Neuronal stem cell (in vitro differentiated cells): ENCODE results near the gene RHOBTB3.

Experiments used
- DNase-seq: peaks from one replicate; pipeline ENCODE4 v3.0.0-alpha.2; 2013; ENCODE audit warnings: low spot score
- H2AFZ ChIP-seq: one replicate; pipeline ENCODE4 v1.6.1; 2013; ENCODE audit warnings: mild to moderate bottlenecking, low read length, inconsistent platforms
- H2AK5ac ChIP-seq: 2 replicates; pipeline ENCODE4 v1.6.1; 2013; ENCODE audit warnings: low read depth, mild to moderate bottlenecking, inconsistent platforms, low read length, moderate library complexity, mixed read lengths
- H2BK120ac ChIP-seq: 2 replicates; pipeline ENCODE4 v1.6.1; 2013; ENCODE audit warnings: low read depth, mild to moderate bottlenecking, inconsistent platforms, low read length, moderate library complexity, mixed read lengths
- H2BK12ac ChIP-seq: one replicate; pipeline ENCODE4 v1.6.1; 2013; ENCODE audit warnings: low read length, inconsistent platforms
- H2BK15ac ChIP-seq: 2 replicates; pipeline ENCODE4 v1.6.1; 2013; ENCODE audit warnings: mild to moderate bottlenecking, low read length, inconsistent platforms, mixed read lengths
- H2BK5ac ChIP-seq: one replicate; pipeline ENCODE4 v1.6.1; 2013; ENCODE audit warnings: inconsistent platforms, mild to moderate bottlenecking, low read length, moderate library complexity
- H3K14ac ChIP-seq: one replicate; pipeline ENCODE4 v1.6.1; 2013; ENCODE audit warnings: low read length, inconsistent platforms
- H3K18ac ChIP-seq: 2 replicates; pipeline ENCODE4 v1.6.1; 2013; ENCODE audit warnings: low read length, inconsistent platforms
- H3K23ac ChIP-seq: 2 replicates; pipeline ENCODE4 v1.6.1; 2013; ENCODE audit warnings: low read depth, mild to moderate bottlenecking, mixed read lengths, low read length, inconsistent platforms; ENCODE audit not compliant: poor library complexity
- H3K27ac ChIP-seq: replicated peaks from 3 replicates; pipeline ENCODE4 v1.5.1; 2013; ENCODE audit warnings: low read length, inconsistent platforms
- H3K27me3 ChIP-seq, 3 experiments: 2 replicates each; pipeline ENCODE4 v1.6.1; 2013; ENCODE audit warnings: low read length in 3 of 3, mild to moderate bottlenecking in 2 of 3, inconsistent platforms in 1 of 3, low read depth in 1 of 3, mixed read lengths in 1 of 3, moderate library complexity in 1 of 3; ENCODE audit not compliant: control insufficient read depth in 3 of 3, insufficient read depth in 3 of 3
- H3K36me3 ChIP-seq, 2 donors: replicated peaks in 1 of 2; 2 replicates each; pipeline ENCODE4 v1.6.1; 2013; ENCODE audit warnings: low read length in 2 of 2; ENCODE audit not compliant: control insufficient read depth in 2 of 2, insufficient read depth in 2 of 2
- H3K4ac ChIP-seq: 2 replicates; pipeline ENCODE4 v1.6.1; 2013; ENCODE audit warnings: inconsistent platforms, mild to moderate bottlenecking, low read length, moderate library complexity
- H3K4me1 ChIP-seq, 2 donors: 1 replicate in 1 of 2; 2 replicates in 1 of 2; pipeline ENCODE4 v1.6.1; 2013; ENCODE audit warnings: low read length in 2 of 2, low read depth in 1 of 2; ENCODE audit not compliant: control insufficient read depth in 2 of 2, insufficient read depth in 1 of 2
- H3K4me2 ChIP-seq: one replicate; pipeline ENCODE4 v1.6.1; 2013; ENCODE audit warnings: mild to moderate bottlenecking, low read length, inconsistent platforms; ENCODE audit not compliant: insufficient read depth, poor library complexity, severe bottlenecking
- H3K4me3 ChIP-seq, 2 donors: 2 replicates each; pipeline ENCODE4 v1.5.1; 2013; ENCODE audit warnings: low read length in 2 of 2, mild to moderate bottlenecking in 2 of 2, inconsistent platforms in 1 of 2, moderate library complexity in 1 of 2
- H3K79me1 ChIP-seq: one replicate; pipeline ENCODE4 v1.6.1; 2013; ENCODE audit warnings: low read depth, mild to moderate bottlenecking, inconsistent platforms, low read length, moderate library complexity
- H3K9ac ChIP-seq: one replicate; pipeline ENCODE4 v1.6.1; 2013; ENCODE audit warnings: mild to moderate bottlenecking, low read depth, low read length, inconsistent platforms; ENCODE audit not compliant: poor library complexity
- H3K9me3 ChIP-seq, 2 donors: replicated peaks in 1 of 2; 2 replicates each; pipeline versions ENCODE3 to v1.6.1; 2013; ENCODE audit warnings: low read length in 2 of 2, mild to moderate bottlenecking in 2 of 2, inconsistent platforms in 1 of 2, low read depth in 1 of 2, mixed read lengths in 1 of 2, moderate library complexity in 1 of 2; ENCODE audit not compliant: control insufficient read depth in 2 of 2, insufficient read depth in 1 of 2
- H4K8ac ChIP-seq: one replicate; pipeline ENCODE4 v1.6.1; 2013; ENCODE audit warnings: low read depth, mild to moderate bottlenecking, inconsistent platforms, low read length, moderate library complexity
- H4K91ac ChIP-seq: one replicate; pipeline ENCODE4 v1.6.1; 2013; ENCODE audit warnings: low read length, low read depth, mild to moderate bottlenecking, inconsistent platforms; ENCODE audit not compliant: poor library complexity
- WGBS, 2 donors: extraction: QIAGEN DNeasy Blood & Tissue Kit; methylation state at CpG; one replicate each; pipeline ENCODE4 v1.1.7; 2013; ENCODE audit warnings: missing lambda C conversion rate in 2 of 2, mixed read lengths in 1 of 2; ENCODE audit not compliant: insufficient read length in 2 of 2, insufficient replicate concordance in 1 of 2; ENCODE audit errors: extremely low coverage in 2 of 2; 5-methylcytosine and 5-hydroxymethylcytosine counted together

Gene RHOBTB3

GRCh38 chr5:95720094-95720786 is 10.9 kb upstream of the RHOBTB3 start:
- no peaks in the 10 kb centered on the region for H3K9me3 ChIP-seq
- no peak overlapping the region for H4K91ac ChIP-seq
- no peak overlapping the region for H3K4me2 ChIP-seq
- no peak for DNase-seq
- H3K4me1 ChIP-seq = no peaks in the 10 kb centered on the region
- no peak overlapping the region for H2AK5ac ChIP-seq
- H3K36me3 ChIP-seq = no peaks in the 10 kb centered on the region
- no peak overlapping the region for H4K8ac ChIP-seq
- no peak overlapping the region for H2BK15ac ChIP-seq
- H2AFZ ChIP-seq = no peak overlapping the region
- H2BK5ac ChIP-seq = no peak overlapping the region
- no peak overlapping the region for H3K14ac ChIP-seq
- H3K4me3 ChIP-seq = no peak overlapping the region
- no peaks in the 10 kb centered on the region for H3K27me3 ChIP-seq
- no peak overlapping the region for H3K9ac ChIP-seq
- H2BK120ac ChIP-seq = no peak overlapping the region
- no peak overlapping the region for H3K27ac ChIP-seq
- H2BK12ac ChIP-seq = no peak overlapping the region
- H3K23ac ChIP-seq = no peak overlapping the region
- H3K79me1 ChIP-seq = no peaks in the 10 kb centered on the region
- no peak overlapping the region for H3K4ac ChIP-seq
- no peak overlapping the region for H3K18ac ChIP-seq
- WGBS, 2 donors = no CpG with 5 or more reads among the region's 3 CpGs

GRCh38 chr5:95721582-95722295 is 9.4 kb upstream of the RHOBTB3 start:
- H3K9me3 ChIP-seq = no peaks in the 10 kb centered on the region
- no peak overlapping the region for H2BK15ac ChIP-seq
- no peak overlapping the region for H2BK120ac ChIP-seq
- no peak overlapping the region for H3K4me2 ChIP-seq
- H3K4ac ChIP-seq = no peak overlapping the region
- H4K8ac ChIP-seq = no peak overlapping the region
- H3K27ac ChIP-seq = no peak overlapping the region
- no peak overlapping the region for H2BK5ac ChIP-seq
- H3K18ac ChIP-seq = no peak overlapping the region
- no peak overlapping the region for H3K4me3 ChIP-seq
- H2AFZ ChIP-seq = no peak overlapping the region
- DNase-seq = no peak
- no peak overlapping the region for H4K91ac ChIP-seq
- no peaks in the 10 kb centered on the region for H3K4me1 ChIP-seq
- WGBS, 2 donors = no CpG with 5 or more reads among the region's 1 CpG
- H3K23ac ChIP-seq = no peak overlapping the region
- no peak overlapping the region for H2AK5ac ChIP-seq
- H3K14ac ChIP-seq = no peak overlapping the region
- H3K9ac ChIP-seq = no peak overlapping the region
- no peaks in the 10 kb centered on the region for H3K79me1 ChIP-seq
- no peaks in the 10 kb centered on the region for H3K36me3 ChIP-seq
- no peaks in the 10 kb centered on the region for H3K27me3 ChIP-seq
- no peak overlapping the region for H2BK12ac ChIP-seq

- H4K8ac ChIP-seq = no peak overlapping the region
- no peak overlapping the region for H3K14ac ChIP-seq
- peaks cover 0 to 12% of the 10 kb centered on the region in 2 donors for H3K4me1 ChIP-seq
- no peaks in the 10 kb centered on the region for H3K9me3 ChIP-seq
- no peak overlapping the region for H2BK120ac ChIP-seq
- no CpG with 5 or more reads among the region's 5 CpGs for WGBS, 2 donors
- no peak overlapping the region for H4K91ac ChIP-seq
- H3K4ac ChIP-seq = no peak overlapping the region
- no peak overlapping the region for H3K27ac ChIP-seq
- H3K36me3 ChIP-seq = no peaks in the 10 kb centered on the region
- H3K9ac ChIP-seq = no peak overlapping the region
- H2BK15ac ChIP-seq = no peak overlapping the region
- H2AFZ ChIP-seq = peak overlapping the region; percentile 5
- no peak overlapping the region for H2BK5ac ChIP-seq
- no peak overlapping the region for H3K4me3 ChIP-seq
- H3K4me2 ChIP-seq = no peak overlapping the region
- H3K79me1 ChIP-seq = no peaks in the 10 kb centered on the region
- peaks cover 0 to 2% (median 0%) of the 10 kb centered on the region in 3 experiments for H3K27me3 ChIP-seq
- H2AK5ac ChIP-seq = no peak overlapping the region
- no peak overlapping the region for H3K23ac ChIP-seq
- no peak overlapping the region for H3K18ac ChIP-seq
- DNase-seq = no peak
- H2BK12ac ChIP-seq = no peak overlapping the region
These were observed 7.3 kb upstream of the RHOBTB3 start for GRCh38 chr5:95723632-95724369.
